Parathyroid adenoma (tissue), 2 donors: ENCODE measurements around the gene ITPA.

Experiments used
- H2AFZ ChIP-seq: fragments of 300-600 bp; sonication (generic); one replicate; pipeline ENCODE4 v1.7.0; 2017; ENCODE audit warnings: antibody characterized with exemption, mild to moderate bottlenecking
- H3K27ac ChIP-seq: fragments of 300-600 bp; sonication (generic); one replicate; pipeline ENCODE4 v1.7.0; 2017
- H3K27me3 ChIP-seq: fragments of 300-600 bp; sonication (generic); one replicate; pipeline ENCODE4 v1.7.0; 2017; ENCODE audit warnings: low read length; ENCODE audit not compliant: control insufficient read depth, insufficient read depth
- H3K36me3 ChIP-seq: fragments of 300-600 bp; sonication (generic); one replicate; pipeline ENCODE4 v1.7.0; 2017; ENCODE audit warnings: low read length; ENCODE audit not compliant: control insufficient read depth, insufficient read depth
- H3K4me1 ChIP-seq: fragments of 300-600 bp; sonication (generic); one replicate; pipeline ENCODE4 v1.7.0; 2017; ENCODE audit warnings: control low read depth
- H3K4me2 ChIP-seq: fragments of 300-600 bp; sonication (generic); one replicate; pipeline ENCODE4 v1.7.0; 2017; ENCODE audit warnings: low read length
- H3K4me3 ChIP-seq: fragments of 300-600 bp; sonication (generic); one replicate; pipeline ENCODE4 v1.7.0; 2017; ENCODE audit warnings: low read depth, low read length
- H3K79me2 ChIP-seq: fragments of 300-600 bp; sonication (generic); one replicate; pipeline ENCODE4 v1.7.0; 2017; ENCODE audit warnings: control low read depth
- H3K9ac ChIP-seq: fragments of 300-600 bp; sonication (generic); one replicate; pipeline ENCODE4 v1.7.0; 2017; ENCODE audit warnings: mild to moderate bottlenecking
- H3K9me3 ChIP-seq: fragments of 300-600 bp; sonication (generic); one replicate; pipeline ENCODE4 v1.7.0; 2017; ENCODE audit warnings: low read length; ENCODE audit not compliant: control insufficient read depth
- CTCF ChIP-seq: fragments of 300-600 bp; sonication (generic); IDR thresholded peaks from one replicate; pipeline ENCODE4 v1.7.0; 2017; ENCODE audit warnings: antibody characterized with exemption, mild to moderate bottlenecking
- donor health status: primary hyperparathyroidism.

Gene ITPA

GRCh38 chr20:3237011-3237957 lies 28.0 kb downstream of the ITPA start:
- H3K4me1 ChIP-seq = no peaks in the 10 kb centered on the region
- no peaks in the 10 kb centered on the region for H3K9me3 ChIP-seq
- H3K36me3 ChIP-seq = no peaks in the 10 kb centered on the region
- no peaks in the 10 kb centered on the region for H3K27me3 ChIP-seq
- H3K79me2 ChIP-seq = no peaks in the 10 kb centered on the region
- no peak overlapping the region for H3K4me3 ChIP-seq
- H3K9ac ChIP-seq = no peak overlapping the region
- H3K4me2 ChIP-seq = no peak overlapping the region
- no peak overlapping the region for H3K27ac ChIP-seq
- H2AFZ ChIP-seq = no peak overlapping the region
- TF ChIP-seq CTCF = no peak

GRCh38 chr20:3237958-3238615 lies 28.8 kb downstream of the ITPA start:
- no peaks in the 10 kb centered on the region for H3K4me1 ChIP-seq
- no peak for TF ChIP-seq CTCF
- H3K79me2 ChIP-seq = no peaks in the 10 kb centered on the region
- H3K4me3 ChIP-seq = peak overlapping the region; percentile 27
- H3K9me3 ChIP-seq = no peaks in the 10 kb centered on the region
- no peak overlapping the region for H3K9ac ChIP-seq
- H3K4me2 ChIP-seq = peak overlapping the region; percentile 81
- H3K36me3 ChIP-seq = no peaks in the 10 kb centered on the region
- H3K27ac ChIP-seq = no peak overlapping the region
- H3K27me3 ChIP-seq = no peaks in the 10 kb centered on the region
- peak overlapping the region; percentile 74 for H2AFZ ChIP-seq

GRCh38 chr20:3238616-3239025 lies 29.3 kb downstream of the ITPA start:
- Histone ChIP-seq H3K36me3 (no peaks in the 10 kb centered on the region), H3K27me3 (no peaks in the 10 kb centered on the region), H3K4me1 (no peaks in the 10 kb centered on the region), H3K4me2 (peak overlapping the region; percentile 81), H3K27ac (no peak overlapping the region), H3K9me3 (no peaks in the 10 kb centered on the region), H3K79me2 (no peaks in the 10 kb centered on the region), H2AFZ (peak overlapping the region; percentile 74), H3K4me3 (peak overlapping the region; percentile 27), H3K9ac (no peak overlapping the region)
- no peak for TF ChIP-seq CTCF

GRCh38 chr20:3239026-3239866 lies 29.9 kb downstream of the ITPA start, which contains the start of gene SLC4A11:
Gene SLC4A11, minus strand, starts transcription at chr20:3239190. Its CDS starts 53 bp downstream, at chr20:3239137.
- no peak within 1 kb of the TSS for H3K9ac ChIP-seq
- H3K4me2 ChIP-seq = peak within 1 kb of the TSS; percentile 81
- H3K27me3 ChIP-seq = no peaks in the 10 kb centered on the region
- no peak for TF ChIP-seq CTCF
- no peaks in the 10 kb centered on the region for H3K36me3 ChIP-seq
- H3K4me3 ChIP-seq = peak within 1 kb of the TSS; percentile 27
- H2AFZ ChIP-seq = peak within 1 kb of the TSS; percentile 74
- no peaks in the 10 kb centered on the region for H3K79me2 ChIP-seq
- H3K27ac ChIP-seq = no peak within 1 kb of the TSS
- H3K9me3 ChIP-seq = no peaks in the 10 kb centered on the region
- H3K4me1 ChIP-seq = no peaks in the 10 kb centered on the region
